Cardiac fibroblast (primary cell): Measurements from ENCODE around the gene CHRD.

Experiments used
- DNase-seq, 2 donors: peaks; one replicate each; pipeline versions ENCODE4 v3.0.0 to v3.0.0-alpha.2; 2010; ENCODE audit warnings: low read depth in 2 of 2
- H3K4me3 ChIP-seq, 2 donors: replicated peaks in 1 of 2; 1 replicate in 1 of 2; 2 replicates in 1 of 2; pipeline ENCODE4 v1.5.1; 2011; ENCODE audit warnings: low read depth in 2 of 2, low read length in 2 of 2, mild to moderate bottlenecking in 2 of 2, moderate library complexity in 1 of 2
- CTCF ChIP-seq: IDR thresholded peaks from one replicate; pipeline ENCODE4 v1.5.1; 2011; ENCODE audit warnings: low read depth, mild to moderate bottlenecking, low read length, inconsistent platforms

CHRD gene

GRCh38 chr3:184358921-184359350 is 20.9 kb upstream of the CHRD start:
- H3K4me3 ChIP-seq = no peak overlapping the region
- TF ChIP-seq CTCF = no peak
- no peak for DNase-seq

GRCh38 chr3:184359610-184360009 is 20.2 kb upstream of the CHRD start:
- TF ChIP-seq CTCF = no peak
- no peak overlapping the region for H3K4me3 ChIP-seq

GRCh38 chr3:184360070-184360928 is 19.6 kb upstream of the CHRD start:
- H3K4me3 ChIP-seq = peak overlapping the region; percentile 74 to 81
- DNase-seq = no peak
- no peak for TF ChIP-seq CTCF

More at GRCh38 chr3:184359610-184360009, 20.2 kb upstream of the CHRD start:
- no peak for DNase-seq

GRCh38 chr3:184360929-184361531 is 18.8 kb upstream of the CHRD start:
- TF ChIP-seq CTCF = no peak

GRCh38 chr3:184361532-184361931 is 18.3 kb upstream of the CHRD start, which contains the start of the genes CLCN2 and POLR2H:
Gene CLCN2, minus strand, starts transcription at chr3:184361605. Its CDS starts 126 bp downstream, at chr3:184361479.
Gene POLR2H, plus strand, starts transcription at chr3:184361710. Its CDS starts 1,783 bp downstream, at chr3:184363493.
- peak within 1 kb of the TSS; percentile 81 to 83 for H3K4me3 ChIP-seq
- DNase-seq = peak in 1 of 2 donors; percentile 71
- no peak for TF ChIP-seq CTCF

More at GRCh38 chr3:184360929-184361531, 18.8 kb upstream of the CHRD start:
- peak overlapping the region; percentile 74 to 81 for H3K4me3 ChIP-seq
- no peak for DNase-seq

- H3K4me3 ChIP-seq = peak overlapping the region; percentile 81 to 83
- TF ChIP-seq CTCF = no peak
- DNase-seq = peak; percentile 60 to 66
These were observed 17.8 kb upstream of the CHRD start for GRCh38 chr3:184361932-184362667.
